ENCODE data around the gene RAVER1.
A peak's percentile ranks its signal among the peaks of the same experiment; 100 is the strongest.

RAVER1 gene

GRCh38 chr19:10365518-10365917 is 32.2 kb upstream of the RAVER1 start:
- Histone ChIP-seq H3K36me3 (ENCODE audit: control insufficient read depth, low read depth, low read length) (peaks cover 8% of the 10 kb centered on the region), H3K4me1 (ENCODE audit: control insufficient read depth, low read depth, low read length) (no peaks in the 10 kb centered on the region), H3K27me3 (ENCODE audit: control insufficient read depth, insufficient read depth, low read length) (no peaks in the 10 kb centered on the region), H3K9me3 (ENCODE audit: control insufficient read depth, low read depth, low read length) (no peaks in the 10 kb centered on the region), H3K4me3 (ENCODE audit: low read length) (no peak overlapping the region), H3K27ac (ENCODE audit: low read length) (no peak overlapping the region), H3K9ac (ENCODE audit: low read length) (no peak overlapping the region)

- no peak overlapping the region for H3K27ac ChIP-seq (ENCODE audit: low read length)
- no peaks in the 10 kb centered on the region for H3K9me3 ChIP-seq (ENCODE audit: control insufficient read depth, low read depth, low read length)
- H3K4me1 ChIP-seq (ENCODE audit: control insufficient read depth, low read depth, low read length) = no peaks in the 10 kb centered on the region
- no peaks in the 10 kb centered on the region for H3K27me3 ChIP-seq (ENCODE audit: control insufficient read depth, insufficient read depth, low read length)
- peaks cover 8% of the 10 kb centered on the region for H3K36me3 ChIP-seq (ENCODE audit: control insufficient read depth, low read depth, low read length)
- H3K4me3 ChIP-seq (ENCODE audit: low read length) = no peak overlapping the region
- no peak overlapping the region for H3K9ac ChIP-seq (ENCODE audit: low read length)
Observed at GRCh38 chr19:10364644-10365043, 31.3 kb upstream of the RAVER1 start.

- H3K27ac ChIP-seq (ENCODE audit: low read length) = no peak overlapping the region
- no peak overlapping the region for H3K4me3 ChIP-seq (ENCODE audit: low read length)
- no peaks in the 10 kb centered on the region for H3K27me3 ChIP-seq (ENCODE audit: control insufficient read depth, insufficient read depth, low read length)
- no peaks in the 10 kb centered on the region for H3K9me3 ChIP-seq (ENCODE audit: control insufficient read depth, low read depth, low read length)
- peaks cover 8% of the 10 kb centered on the region for H3K36me3 ChIP-seq (ENCODE audit: control insufficient read depth, low read depth, low read length)
- H3K4me1 ChIP-seq (ENCODE audit: control insufficient read depth, low read depth, low read length) = no peaks in the 10 kb centered on the region
- no peak overlapping the region for H3K9ac ChIP-seq (ENCODE audit: low read length)
Observed at GRCh38 chr19:10363789-10364281, 30.5 kb upstream of the RAVER1 start.

GRCh38 chr19:10362259-10362658 is 28.9 kb upstream of the RAVER1 start:
- Histone ChIP-seq H3K27me3 (ENCODE audit: control insufficient read depth, insufficient read depth, low read length) (no peaks in the 10 kb centered on the region), H3K4me3 (ENCODE audit: low read length) (no peak overlapping the region), H3K27ac (ENCODE audit: low read length) (no peak overlapping the region), H3K4me1 (ENCODE audit: control insufficient read depth, low read depth, low read length) (no peaks in the 10 kb centered on the region), H3K36me3 (ENCODE audit: control insufficient read depth, low read depth, low read length) (peaks cover 8% of the 10 kb centered on the region), H3K9ac (ENCODE audit: low read length) (no peak overlapping the region), H3K9me3 (ENCODE audit: control insufficient read depth, low read depth, low read length) (no peaks in the 10 kb centered on the region)

GRCh38 chr19:10361569-10362011 is 28.3 kb upstream of the RAVER1 start:
- H3K27ac ChIP-seq (ENCODE audit: low read length) = no peak overlapping the region
- H3K27me3 ChIP-seq (ENCODE audit: control insufficient read depth, insufficient read depth, low read length) = no peaks in the 10 kb centered on the region
- H3K36me3 ChIP-seq (ENCODE audit: control insufficient read depth, low read depth, low read length) = peaks cover 8% of the 10 kb centered on the region
- no peaks in the 10 kb centered on the region for H3K4me1 ChIP-seq (ENCODE audit: control insufficient read depth, low read depth, low read length)
- H3K9me3 ChIP-seq (ENCODE audit: control insufficient read depth, low read depth, low read length) = no peaks in the 10 kb centered on the region
- H3K4me3 ChIP-seq (ENCODE audit: low read length) = no peak overlapping the region
- no peak overlapping the region for H3K9ac ChIP-seq (ENCODE audit: low read length)

- no peak overlapping the region for H3K27ac ChIP-seq (ENCODE audit: low read length)
- H3K4me1 ChIP-seq (ENCODE audit: control insufficient read depth, low read depth, low read length) = peaks cover 3% of the 10 kb centered on the region
- no peaks in the 10 kb centered on the region for H3K9me3 ChIP-seq (ENCODE audit: control insufficient read depth, low read depth, low read length)
- H3K36me3 ChIP-seq (ENCODE audit: control insufficient read depth, low read depth, low read length) = peaks cover 4% of the 10 kb centered on the region
- no peak overlapping the region for H3K4me3 ChIP-seq (ENCODE audit: low read length)
- H3K9ac ChIP-seq (ENCODE audit: low read length) = no peak overlapping the region
- H3K27me3 ChIP-seq (ENCODE audit: control insufficient read depth, insufficient read depth, low read length) = no peaks in the 10 kb centered on the region
Observed at GRCh38 chr19:10356431-10356830, 23.1 kb upstream of the RAVER1 start.

GRCh38 chr19:10353793-10354391 is 20.6 kb upstream of the RAVER1 start:
- peak overlapping the region; percentile 64 for H3K4me3 ChIP-seq (ENCODE audit: low read length)
- peaks cover 3% of the 10 kb centered on the region for H3K4me1 ChIP-seq (ENCODE audit: control insufficient read depth, low read depth, low read length)

GRCh38 chr19:10352764-10353671 is 19.7 kb upstream of the RAVER1 start:
- Histone ChIP-seq H3K27ac (ENCODE audit: low read length) (peak overlapping the region; percentile 4), H3K9me3 (ENCODE audit: control insufficient read depth, low read depth, low read length) (no peaks in the 10 kb centered on the region), H3K9ac (ENCODE audit: low read length) (peak overlapping the region; percentile 51), H3K4me1 (ENCODE audit: control insufficient read depth, low read depth, low read length) (peaks cover 3% of the 10 kb centered on the region), H3K36me3 (ENCODE audit: control insufficient read depth, low read depth, low read length) (peaks cover 4% of the 10 kb centered on the region), H3K27me3 (ENCODE audit: control insufficient read depth, insufficient read depth, low read length) (no peaks in the 10 kb centered on the region), H3K4me3 (ENCODE audit: low read length) (peak overlapping the region; percentile 64)

More at GRCh38 chr19:10353793-10354391, 20.6 kb upstream of the RAVER1 start:
- peak overlapping the region; percentile 51 for H3K9ac ChIP-seq (ENCODE audit: low read length)
- H3K36me3 ChIP-seq (ENCODE audit: control insufficient read depth, low read depth, low read length) = peaks cover 4% of the 10 kb centered on the region
- no peaks in the 10 kb centered on the region for H3K9me3 ChIP-seq (ENCODE audit: control insufficient read depth, low read depth, low read length)
- no peak overlapping the region for H3K27ac ChIP-seq (ENCODE audit: low read length)
- no peaks in the 10 kb centered on the region for H3K27me3 ChIP-seq (ENCODE audit: control insufficient read depth, insufficient read depth, low read length)

- Histone ChIP-seq H3K36me3 (ENCODE audit: control insufficient read depth, low read depth, low read length) (peaks cover 4% of the 10 kb centered on the region), H3K27ac (ENCODE audit: low read length) (no peak overlapping the region), H3K4me1 (ENCODE audit: control insufficient read depth, low read depth, low read length) (no peaks in the 10 kb centered on the region), H3K9ac (ENCODE audit: low read length) (no peak overlapping the region), H3K9me3 (ENCODE audit: control insufficient read depth, low read depth, low read length) (no peaks in the 10 kb centered on the region), H3K4me3 (ENCODE audit: low read length) (no peak overlapping the region), H3K27me3 (ENCODE audit: control insufficient read depth, insufficient read depth, low read length) (no peaks in the 10 kb centered on the region)
Observed at GRCh38 chr19:10346509-10346908, 13.2 kb upstream of the RAVER1 start.

- Histone ChIP-seq H3K36me3 (ENCODE audit: control insufficient read depth, low read depth, low read length) (no peaks in the 10 kb centered on the region), H3K27me3 (ENCODE audit: control insufficient read depth, insufficient read depth, low read length) (no peaks in the 10 kb centered on the region), H3K4me3 (ENCODE audit: low read length) (no peak overlapping the region), H3K4me1 (ENCODE audit: control insufficient read depth, low read depth, low read length) (no peaks in the 10 kb centered on the region), H3K27ac (ENCODE audit: low read length) (no peak overlapping the region), H3K9me3 (ENCODE audit: control insufficient read depth, low read depth, low read length) (no peaks in the 10 kb centered on the region), H3K9ac (ENCODE audit: low read length) (no peak overlapping the region)
Observed at GRCh38 chr19:10344780-10345179, 11.5 kb upstream of the RAVER1 start.

GRCh38 chr19:10343495-10343894 is 10.2 kb upstream of the RAVER1 start:
- peaks cover 7% of the 10 kb centered on the region for H3K4me1 ChIP-seq (ENCODE audit: control insufficient read depth, low read depth, low read length)
- H3K9ac ChIP-seq (ENCODE audit: low read length) = no peak overlapping the region
- no peak overlapping the region for H3K4me3 ChIP-seq (ENCODE audit: low read length)
- H3K36me3 ChIP-seq (ENCODE audit: control insufficient read depth, low read depth, low read length) = no peaks in the 10 kb centered on the region
- no peaks in the 10 kb centered on the region for H3K9me3 ChIP-seq (ENCODE audit: control insufficient read depth, low read depth, low read length)
- H3K27ac ChIP-seq (ENCODE audit: low read length) = no peak overlapping the region
- H3K27me3 ChIP-seq (ENCODE audit: control insufficient read depth, insufficient read depth, low read length) = no peaks in the 10 kb centered on the region
